K562 (cell line): ENCODE data around the gene SH2D4B. TPM values are rescaled to one million over a fixed set of nuclear protein-coding genes. Genes with fewer than 3 reads are reported as not detected.

Source experiments
- ATAC-seq: fragments of 200-7000 bp; cut with Tn5 transposase; 3 replicates; pipeline ENCODE4 v1.9.1; 2020; ENCODE audit warnings: moderate library complexity
- BruUV-seq: library from RNA; stranded (reverse); fragments of 400-500 nt; replicated peaks from 2 replicates; lab custom pipeline; 2021; lab: Mats Ljungman, UMichigan
- CTCF ChIA-PET: fragments of 300-600 bp; formaldehyde crosslinking; extraction: SDS; loops from one replicate; lab custom pipeline; 2021; ENCODE audit warnings: low intra/inter-chr PET ratio; lab: Yijun Ruan, JAX
- POLR2A ChIA-PET: fragments of 300-600, 350-650 bp; sonication (Branson Sonifier 250); formaldehyde crosslinking; extraction: SDS; loops from one replicate; lab custom pipeline; 2021; ENCODE audit warnings: antibody characterized with exemption, inconsistent platforms; lab: Yijun Ruan, JAX
- DNase-seq, 4 experiments: peaks; one replicate each; pipeline versions ENCODE4 v3.0.0 to v3.0.0-alpha.2; 2011 to 2018; ENCODE audit warnings: low spot score in 3 of 4, mixed read lengths in 3 of 4; ENCODE audit errors: extremely low read depth in 1 of 4
- FAIRE-seq: peaks from 2 replicates; lab custom pipeline; 2011; peaks lifted over from hg19 to GRCh38; lab: Jason Lieb, UNC
- H2AFZ ChIP-seq: 2 replicates; pipeline ENCODE4 v1.6.0; 2011; ENCODE audit warnings: low read depth, low read length, control low read depth, inconsistent platforms
- H3K27ac ChIP-seq: fragments of 200-600 bp; 3 replicates; pipeline ENCODE4 v1.8.0; 2011; ENCODE audit warnings: low read depth, mild to moderate bottlenecking, control low read depth, inconsistent platforms, low read length, moderate library complexity, mixed read lengths; ENCODE audit errors: extremely low read depth
- H3K27me3 ChIP-seq, 2 experiments: fragments of 300-600 bp in 1 of 2; 2 replicates in 1 of 2; 3 replicates in 1 of 2; pipeline versions ENCODE4 v1.6.0 to v1.8.0; 2011; ENCODE audit warnings: inconsistent platforms in 2 of 2, low read length in 2 of 2, mild to moderate bottlenecking in 1 of 2, mixed read lengths in 1 of 2, moderate library complexity in 1 of 2; ENCODE audit not compliant: control insufficient read depth in 2 of 2, insufficient read depth in 2 of 2
- H3K36me3 ChIP-seq: fragments of 300-600 bp; 3 replicates; pipeline ENCODE4 v1.8.0; 2011; ENCODE audit warnings: mild to moderate bottlenecking, low read length, inconsistent platforms; ENCODE audit not compliant: control insufficient read depth, insufficient read depth
- H3K4me1 ChIP-seq, 2 experiments: fragments of 200-600 bp in 1 of 2; replicated peaks in 1 of 2; 2 replicates in 1 of 2; 3 replicates in 1 of 2; pipeline versions ENCODE4 v1.5.1 to v1.8.0; 2011; ENCODE audit warnings: inconsistent platforms in 2 of 2, low read length in 2 of 2, mild to moderate bottlenecking in 1 of 2, mixed read lengths in 1 of 2, moderate library complexity in 1 of 2; ENCODE audit not compliant: control insufficient read depth in 2 of 2, insufficient read depth in 2 of 2
- H3K4me2 ChIP-seq: 2 replicates; pipeline ENCODE4 v1.6.1; 2011; ENCODE audit warnings: low read length, control low read depth, inconsistent platforms, mixed read lengths; ENCODE audit not compliant: insufficient read depth
- H3K4me3 ChIP-seq: fragments of 200-600 bp; sonication (generic), shearing (Covaris generic); 2 replicates; pipeline ENCODE4 v1.5.1; 2016; ENCODE audit warnings: control low read depth, inconsistent platforms
- H3K79me2 ChIP-seq: fragments of 200-600 bp; 3 replicates; pipeline ENCODE4 v1.8.0; 2011; ENCODE audit warnings: low read length, inconsistent platforms; ENCODE audit not compliant: control insufficient read depth, insufficient read depth
- H3K9ac ChIP-seq, 2 experiments: 2 replicates each; pipeline versions ENCODE4 v1.6.0 to v1.6.1; 2011; ENCODE audit warnings: low read depth in 2 of 2, low read length in 2 of 2, control low read depth in 1 of 2, inconsistent platforms in 1 of 2, mild to moderate bottlenecking in 1 of 2, mixed read lengths in 1 of 2; ENCODE audit not compliant: insufficient read depth in 1 of 2
- H3K9me1 ChIP-seq: one replicate; pipeline ENCODE4 v1.6.0; 2011; ENCODE audit warnings: inconsistent platforms, mild to moderate bottlenecking, low read length, moderate library complexity; ENCODE audit not compliant: control insufficient read depth, insufficient read depth
- H3K9me3 ChIP-seq: replicated peaks from 2 replicates; pipeline ENCODE4 v1.5.1; 2011; ENCODE audit warnings: low read depth, low read length, inconsistent platforms; ENCODE audit not compliant: control insufficient read depth, insufficient read depth
- H4K20me1 ChIP-seq: replicated peaks from 2 replicates; pipeline ENCODE4 v1.6.1; 2011; ENCODE audit warnings: low read length, inconsistent platforms, mixed read lengths; ENCODE audit not compliant: control insufficient read depth, insufficient read depth
- ETV5 ChIP-seq: sonication (generic); formaldehyde crosslinking; IDR thresholded peaks from 2 replicates; pipeline ENCODE4 v1.4.0; 2020; ENCODE audit warnings: low read depth, mild to moderate bottlenecking, missing genetic modification reagents
- GATA2 ChIP-seq: sonication (generic); formaldehyde crosslinking; IDR thresholded peaks from 2 replicates; pipeline ENCODE4 v1.4.0; 2020; ENCODE audit warnings: mild to moderate bottlenecking, missing genetic modification reagents
- HNRNPUL1 ChIP-seq: fragments of 200-400 bp; formaldehyde crosslinking; IDR thresholded peaks from 2 replicates; pipeline ENCODE4 v1.6.1; 2017; ENCODE audit warnings: low read length
- MECOM ChIP-seq: fragments of 250-450 bp; sonication (Bioruptor Pico); IDR thresholded peaks from 2 replicates; pipeline ENCODE4 v1.8.0; 2022; ENCODE audit warnings: inconsistent platforms
- NR2C1 ChIP-seq, 2 experiments: fragments of 450-650 bp; IDR thresholded peaks; 2 replicates each; pipeline ENCODE4 v1.6.1; 2017; ENCODE audit warnings: mild to moderate bottlenecking in 2 of 2, antibody characterized with exemption in 1 of 2, inconsistent platforms in 1 of 2, missing compliant biosample characterization in 1 of 2, missing genetic modification characterization in 1 of 2
- PML ChIP-seq: IDR thresholded peaks from 2 replicates; pipeline ENCODE4 v1.6.1; 2012; ENCODE audit warnings: low read length, inconsistent platforms
- RCOR1 ChIP-seq, 2 experiments: IDR thresholded peaks; 2 replicates each; pipeline ENCODE4 v1.6.1; 2012; ENCODE audit warnings: low read depth in 2 of 2, low read length in 2 of 2, borderline replicate concordance in 1 of 2, improper control_type of control experiment in 1 of 2
- STAT5A ChIP-seq: IDR thresholded peaks from 2 replicates; pipeline ENCODE4 v1.6.1; 2012; ENCODE audit warnings: low read length, inconsistent platforms, borderline replicate concordance
- ZNF212 ChIP-seq: fragments of 450-650 bp; formaldehyde crosslinking; IDR thresholded peaks from 2 replicates; pipeline ENCODE4 v1.4.0; 2020; ENCODE audit warnings: mild to moderate bottlenecking
- ZNF695 ChIP-seq: fragments of 450-650 bp; formaldehyde crosslinking; IDR thresholded peaks from 2 replicates; pipeline ENCODE4 v1.4.0; 2020; ENCODE audit warnings: mild to moderate bottlenecking, moderate library complexity
- WGBS: fragments of 100-300 bp; shearing (Covaris generic); methylation state at CpG from one replicate; pipeline ENCODE4 v1.1.6; 2016; ENCODE audit warnings: low coverage, mixed read lengths; ENCODE audit not compliant: insufficient coverage; ENCODE audit errors: missing lambda C conversion rate; 5-methylcytosine and 5-hydroxymethylcytosine counted together
- in situ Hi-C: fragments of 300-500 bp; cut with MboI; formaldehyde crosslinking; loops from 4 replicates; pipeline ENCODE4 v1.15.0; 2018; ENCODE audit warnings: inconsistent platforms, mixed read lengths
- intact Hi-C: fragments of 100-400 bp; cut with micrococcal nuclease; formaldehyde crosslinking; loops from 2 replicates; pipeline ENCODE4 v1.14.2; 2022
- polyA plus RNA-seq, 8 experiments: library from polyadenylated mRNA; depleted of rRNA in 4 of 8; stranded (reverse) in 5 of 8; unstranded in 3 of 8; fragments of >200 nt; fragmentation: Nextera tagmentation in 2 of 8; fragmentation: Illumina TruSeq in 1 of 8; extraction: Ambion mirVana in 2 of 8; extraction: Trizol in 1 of 8; gene quantifications; 2 replicates each; pipeline versions ENCODE4 v1.2.1 to v1.2.3, GENCODE V29; 2011 to 2014; ENCODE audit warnings: inconsistent platforms in 1 of 8, missing spikeins in 1 of 8
- total RNA-seq, 7 experiments: library from RNA; depleted of rRNA in 6 of 7; stranded (reverse); fragments of >200 nt in 6 of 7; fragmentation: Illumina TruSeq in 2 of 7; extraction: Trizol in 2 of 7; gene quantifications; 2 replicates each; pipeline versions ENCODE4 v1.2.1 to v1.2.3, GENCODE V29; 2011 to 2021; ENCODE audit warnings: low replicate concordance in 1 of 7
- TF ChIP-seq, protein P1 (sequence below): fragments of 150-350 bp; conservative IDR thresholded peaks from 2 replicates; pipeline ENCODE4 v1.6.1; 2014; ENCODE audit warnings: low read length
- TF ChIP-seq, protein P2 (sequence below), 2 experiments: IDR thresholded peaks; 2 replicates each; pipeline ENCODE4 v1.6.1; 2011; ENCODE audit warnings: borderline replicate concordance in 1 of 2, control low read depth in 1 of 2, low read depth in 1 of 2, low read length in 1 of 2, mild to moderate bottlenecking in 1 of 2, mixed read lengths in 1 of 2, moderate library complexity in 1 of 2; ENCODE audit not compliant: insufficient read depth in 1 of 2, insufficient read length in 1 of 2, poor library complexity in 1 of 2, severe bottlenecking in 1 of 2; ENCODE audit errors: extremely low read depth in 1 of 2
- TF ChIP-seq, protein P3 (sequence below): fragments of 200-800 bp; sonication (Bioruptor generic); IDR thresholded peaks from 2 replicates; pipeline ENCODE4 v1.6.1; 2017; ENCODE audit warnings: missing genetic modification characterization, missing compliant biosample characterization

SH2D4B gene
- total and polyA plus RNA-seq, 9 of the 15 experiments (the other 6 are each of a cell fraction or from before 2014, with no cell fraction given) = 0.03 to 0.14 (median 0.04) TPM; not detected in 4

DNA sequence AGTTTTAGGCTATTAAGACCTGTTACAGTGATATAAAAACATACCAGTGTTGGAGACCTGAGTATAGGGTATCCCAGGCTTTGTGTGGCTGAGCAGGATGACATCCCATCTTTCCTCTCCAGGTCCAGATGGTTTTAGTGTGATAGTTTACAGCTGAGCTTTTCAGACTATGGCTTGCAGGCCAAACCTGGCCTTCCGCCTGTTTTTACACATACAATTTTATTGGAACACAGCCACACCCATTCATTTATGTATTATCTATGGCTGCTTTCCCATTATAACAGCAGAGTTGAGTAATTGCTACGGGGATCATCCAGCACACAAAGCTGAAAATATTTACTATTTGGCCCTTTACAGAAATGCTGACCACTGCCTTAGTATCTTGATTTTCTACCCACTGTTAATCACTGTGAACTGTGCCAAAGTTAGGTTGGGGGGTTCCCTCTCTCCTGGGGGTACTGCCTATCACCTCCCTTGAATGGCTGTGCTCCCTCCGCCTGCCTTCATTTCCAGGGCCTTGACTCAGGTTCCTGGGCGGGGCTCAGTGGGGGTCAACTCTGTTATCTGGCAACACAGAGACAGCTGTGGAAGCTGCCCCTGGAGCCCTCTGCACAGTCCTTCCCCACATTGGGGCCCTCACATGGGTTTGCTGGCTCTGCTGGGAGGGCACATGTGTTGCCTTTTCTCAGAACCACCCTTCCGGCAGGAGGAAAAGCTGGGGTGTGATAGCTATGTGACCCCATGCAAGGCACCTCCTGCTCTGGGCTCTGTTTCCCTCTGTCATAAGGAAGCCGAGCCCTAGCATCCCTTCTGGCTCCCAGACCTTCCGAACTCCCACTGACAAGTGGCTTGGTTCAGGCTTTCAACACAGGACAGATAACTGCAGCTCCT is 40.3 kb upstream of the SH2D4B start:
- DNase-seq (peak; percentile 92 to 99 (median 94)), FAIRE-seq (peak; percentile 95), ATAC-seq (peak; percentile 89)
- H3K27ac ChIP-seq = peak overlapping the region; percentile 90
- H3K4me3 ChIP-seq = no peak overlapping the region; the same call in 1 of the 2 replicates
- peak overlapping the region; percentile 52 to 85 for H3K9ac ChIP-seq
- WGBS = 0% methylated on average over 7 of the region's 7 CpGs
- H3K79me2 ChIP-seq = peaks cover 94% of the 10 kb centered on the region
- no peaks in the 10 kb centered on the region for H3K27me3 ChIP-seq
- peaks cover 21% of the 10 kb centered on the region for H3K9me3 ChIP-seq
- H3K4me1 ChIP-seq = peaks cover 55 to 63% of the 10 kb centered on the region in 2 experiments
- peak overlapping the region; percentile 75 for H3K4me2 ChIP-seq
- POLR2A ChIA-PET = interaction anchor here (0.5 to 2.1 kb wide), 10 partner anchors 9 to 295 kb away, joined by 3 to 12 read pairs (median 4); no protein-coding TSS in a partner anchor
- in situ Hi-C loops = no loop called here
- intact Hi-C loops = loop anchor here (2.0 kb wide), 1 partner anchor 39 kb away; no protein-coding TSS in a partner anchor
- H3K9me1 ChIP-seq = no peaks in the 10 kb centered on the region
- no TSS peak for BruUV-seq
- peak overlapping the region; percentile 39 for H2AFZ ChIP-seq
- CTCF ChIA-PET = no interaction called here
- no peaks in the 10 kb centered on the region for H4K20me1 ChIP-seq
- peaks cover 74% of the 10 kb centered on the region for H3K36me3 ChIP-seq
- TF ChIP-seq ZNF695 (CRISPR knock-in tag) = no peak
- TF ChIP-seq, protein P1, sequence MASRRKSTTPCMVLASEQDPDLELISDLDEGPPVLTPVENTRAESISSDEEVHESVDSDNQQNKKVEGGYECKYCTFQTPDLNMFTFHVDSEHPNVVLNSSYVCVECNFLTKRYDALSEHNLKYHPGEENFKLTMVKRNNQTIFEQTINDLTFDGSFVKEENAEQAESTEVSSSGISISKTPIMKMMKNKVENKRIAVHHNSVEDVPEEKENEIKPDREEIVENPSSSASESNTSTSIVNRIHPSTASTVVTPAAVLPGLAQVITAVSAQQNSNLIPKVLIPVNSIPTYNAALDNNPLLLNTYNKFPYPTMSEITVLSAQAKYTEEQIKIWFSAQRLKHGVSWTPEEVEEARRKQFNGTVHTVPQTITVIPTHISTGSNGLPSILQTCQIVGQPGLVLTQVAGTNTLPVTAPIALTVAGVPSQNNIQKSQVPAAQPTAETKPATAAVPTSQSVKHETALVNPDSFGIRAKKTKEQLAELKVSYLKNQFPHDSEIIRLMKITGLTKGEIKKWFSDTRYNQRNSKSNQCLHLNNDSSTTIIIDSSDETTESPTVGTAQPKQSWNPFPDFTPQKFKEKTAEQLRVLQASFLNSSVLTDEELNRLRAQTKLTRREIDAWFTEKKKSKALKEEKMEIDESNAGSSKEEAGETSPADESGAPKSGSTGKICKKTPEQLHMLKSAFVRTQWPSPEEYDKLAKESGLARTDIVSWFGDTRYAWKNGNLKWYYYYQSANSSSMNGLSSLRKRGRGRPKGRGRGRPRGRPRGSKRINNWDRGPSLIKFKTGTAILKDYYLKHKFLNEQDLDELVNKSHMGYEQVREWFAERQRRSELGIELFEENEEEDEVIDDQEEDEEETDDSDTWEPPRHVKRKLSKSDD = no peak
- TF ChIP-seq ZNF212 = no peak
- TF ChIP-seq ETV5 (CRISPR knock-in tag) = peak; percentile 90
- peak; percentile 82 for TF ChIP-seq RCOR1 (IDR thresholded peaks at IDR 0.05; ENCODE audit: borderline replicate concordance in 1 of 2, low read depth in 2 of 2, low read length in 2 of 2)
- peak; percentile 46 for TF ChIP-seq PML
- TF ChIP-seq, protein P2, sequence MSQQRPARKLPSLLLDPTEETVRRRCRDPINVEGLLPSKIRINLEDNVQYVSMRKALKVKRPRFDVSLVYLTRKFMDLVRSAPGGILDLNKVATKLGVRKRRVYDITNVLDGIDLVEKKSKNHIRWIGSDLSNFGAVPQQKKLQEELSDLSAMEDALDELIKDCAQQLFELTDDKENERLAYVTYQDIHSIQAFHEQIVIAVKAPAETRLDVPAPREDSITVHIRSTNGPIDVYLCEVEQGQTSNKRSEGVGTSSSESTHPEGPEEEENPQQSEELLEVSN (IDR thresholded peaks at IDR 0.05; ENCODE audit: borderline replicate concordance in 1 of 2, extremely low read depth in 1 of 2, insufficient read depth in 1 of 2, insufficient read length in 1 of 2, low read depth in 1 of 2, low read length in 1 of 2, poor library complexity in 1 of 2, severe bottlenecking in 1 of 2) = peak in 1 of 2 experiments; percentile 64
- no peak for TF ChIP-seq HNRNPUL1
- no peak for TF ChIP-seq MECOM
- peak; percentile 81 for TF ChIP-seq STAT5A
- TF ChIP-seq, protein P3, sequence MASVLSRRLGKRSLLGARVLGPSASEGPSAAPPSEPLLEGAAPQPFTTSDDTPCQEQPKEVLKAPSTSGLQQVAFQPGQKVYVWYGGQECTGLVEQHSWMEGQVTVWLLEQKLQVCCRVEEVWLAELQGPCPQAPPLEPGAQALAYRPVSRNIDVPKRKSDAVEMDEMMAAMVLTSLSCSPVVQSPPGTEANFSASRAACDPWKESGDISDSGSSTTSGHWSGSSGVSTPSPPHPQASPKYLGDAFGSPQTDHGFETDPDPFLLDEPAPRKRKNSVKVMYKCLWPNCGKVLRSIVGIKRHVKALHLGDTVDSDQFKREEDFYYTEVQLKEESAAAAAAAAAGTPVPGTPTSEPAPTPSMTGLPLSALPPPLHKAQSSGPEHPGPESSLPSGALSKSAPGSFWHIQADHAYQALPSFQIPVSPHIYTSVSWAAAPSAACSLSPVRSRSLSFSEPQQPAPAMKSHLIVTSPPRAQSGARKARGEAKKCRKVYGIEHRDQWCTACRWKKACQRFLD (CRISPR knock-in tag) = peak; percentile 52; the same call in 1 of the 2 replicates
- TF ChIP-seq GATA2 = peak; percentile 86
- peak; percentile 86 for TF ChIP-seq NR2C1 (IDR thresholded peaks at IDR 0.05)
- peak; percentile 88 for TF ChIP-seq NR2C1 (tag; IDR thresholded peaks at IDR 0.05)
